Measurements from ENCODE around the gene TMEM248.
"Not testable (repeated sequence)": the region's sequence is repeated elsewhere in the genome, so short reads cannot be mapped to it uniquely, and the experiment has no call there.

The TMEM248 gene

DNA sequence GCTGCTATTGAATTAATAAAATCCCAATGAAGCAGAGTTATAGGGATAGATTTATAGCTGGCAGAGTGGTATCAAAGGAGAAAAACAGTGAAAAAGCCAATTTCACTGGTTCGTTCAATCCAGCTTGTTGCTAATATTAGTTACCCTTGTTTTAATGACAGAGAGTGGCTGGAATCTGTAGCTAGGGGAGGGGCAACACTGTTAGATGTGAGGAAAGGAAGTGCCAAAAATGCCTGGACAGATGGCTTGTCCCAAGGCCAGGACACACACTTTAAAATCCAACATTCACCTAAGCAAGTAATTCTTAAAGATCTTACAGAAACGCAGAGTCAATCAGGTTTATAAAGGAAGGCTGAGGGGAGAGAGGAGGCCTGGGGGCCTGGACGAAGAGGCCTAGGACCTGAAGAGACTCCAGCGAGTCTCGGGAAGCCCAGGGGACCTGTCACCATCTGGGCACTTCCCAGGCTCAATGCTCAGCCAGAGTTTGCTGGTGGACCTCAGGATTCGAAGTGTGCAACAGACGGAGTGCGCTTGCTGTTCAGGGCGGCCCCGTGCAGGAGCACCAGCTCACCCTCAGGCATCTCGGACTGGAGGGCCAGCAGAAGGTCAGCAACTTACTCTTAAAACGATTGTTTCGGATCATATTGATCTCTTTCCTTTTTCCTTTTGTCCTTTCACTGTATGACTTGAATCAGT lies 36.7 kb downstream of the TMEM248 start:
- H3K4me3 ChIP-seq (ENCODE audit: low read depth, low read length), result no peak overlapping the region
- DNase-seq (ENCODE audit: low read depth, low spot score), result no peak
- CTCF ChIA-PET, result no interaction called here
- TF ChIP-seq, protein P1, sequence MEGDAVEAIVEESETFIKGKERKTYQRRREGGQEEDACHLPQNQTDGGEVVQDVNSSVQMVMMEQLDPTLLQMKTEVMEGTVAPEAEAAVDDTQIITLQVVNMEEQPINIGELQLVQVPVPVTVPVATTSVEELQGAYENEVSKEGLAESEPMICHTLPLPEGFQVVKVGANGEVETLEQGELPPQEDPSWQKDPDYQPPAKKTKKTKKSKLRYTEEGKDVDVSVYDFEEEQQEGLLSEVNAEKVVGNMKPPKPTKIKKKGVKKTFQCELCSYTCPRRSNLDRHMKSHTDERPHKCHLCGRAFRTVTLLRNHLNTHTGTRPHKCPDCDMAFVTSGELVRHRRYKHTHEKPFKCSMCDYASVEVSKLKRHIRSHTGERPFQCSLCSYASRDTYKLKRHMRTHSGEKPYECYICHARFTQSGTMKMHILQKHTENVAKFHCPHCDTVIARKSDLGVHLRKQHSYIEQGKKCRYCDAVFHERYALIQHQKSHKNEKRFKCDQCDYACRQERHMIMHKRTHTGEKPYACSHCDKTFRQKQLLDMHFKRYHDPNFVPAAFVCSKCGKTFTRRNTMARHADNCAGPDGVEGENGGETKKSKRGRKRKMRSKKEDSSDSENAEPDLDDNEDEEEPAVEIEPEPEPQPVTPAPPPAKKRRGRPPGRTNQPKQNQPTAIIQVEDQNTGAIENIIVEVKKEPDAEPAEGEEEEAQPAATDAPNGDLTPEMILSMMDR (IDR thresholded peaks at IDR 0.05; ENCODE audit: insufficient read depth, low read length, missing control alignments), result no peak
- POLR2A ChIA-PET, result no interaction called here

DNA sequence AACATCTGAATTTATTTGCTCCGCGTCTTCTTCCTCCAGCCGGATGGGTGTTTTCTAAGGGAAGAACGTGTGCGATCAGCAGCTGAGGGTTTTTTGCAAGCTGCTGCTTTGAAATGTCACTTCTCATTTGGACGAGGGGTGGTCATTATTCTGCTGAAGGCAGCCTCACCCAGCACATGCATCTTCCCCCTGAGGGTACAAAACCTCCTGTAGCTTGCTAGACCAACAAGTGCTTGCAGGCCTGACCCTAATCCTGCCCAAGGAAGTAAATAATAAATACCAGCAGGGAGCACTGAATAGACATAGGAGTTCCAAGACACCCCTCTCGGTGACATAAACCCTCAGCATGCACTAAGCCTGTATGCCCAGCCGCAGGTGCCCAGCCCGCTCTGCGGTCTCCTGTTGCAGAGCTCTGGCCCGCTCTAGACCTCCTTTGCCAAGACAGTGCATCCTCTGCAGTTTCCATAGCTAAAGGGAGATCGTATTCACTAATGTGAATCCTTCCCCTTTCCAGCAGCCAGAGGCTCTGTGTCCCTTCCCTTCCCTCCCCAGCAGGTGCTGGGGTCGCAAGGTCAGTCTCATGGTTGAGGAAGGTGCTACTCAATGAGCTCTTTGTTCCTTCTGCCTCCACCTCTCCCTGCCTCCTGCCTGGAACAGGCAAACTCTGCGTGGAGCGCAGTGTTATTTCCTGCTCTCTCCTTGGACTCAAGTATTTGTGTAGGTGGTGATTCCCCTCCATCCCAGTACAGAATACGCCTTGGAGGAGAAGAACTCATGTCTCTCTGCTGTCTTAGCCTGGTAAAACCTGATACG lies 37.7 kb downstream of the TMEM248 start:
- CTCF ChIA-PET, result no interaction called here
- POLR2A ChIA-PET, result no interaction called here
- no peak for DNase-seq (ENCODE audit: low read depth, low spot score)
- no peak overlapping the region for H3K4me3 ChIP-seq (ENCODE audit: low read depth, low read length)
- TF ChIP-seq, protein P1 (IDR thresholded peaks at IDR 0.05; ENCODE audit: insufficient read depth, low read length, missing control alignments), result no peak

DNA sequence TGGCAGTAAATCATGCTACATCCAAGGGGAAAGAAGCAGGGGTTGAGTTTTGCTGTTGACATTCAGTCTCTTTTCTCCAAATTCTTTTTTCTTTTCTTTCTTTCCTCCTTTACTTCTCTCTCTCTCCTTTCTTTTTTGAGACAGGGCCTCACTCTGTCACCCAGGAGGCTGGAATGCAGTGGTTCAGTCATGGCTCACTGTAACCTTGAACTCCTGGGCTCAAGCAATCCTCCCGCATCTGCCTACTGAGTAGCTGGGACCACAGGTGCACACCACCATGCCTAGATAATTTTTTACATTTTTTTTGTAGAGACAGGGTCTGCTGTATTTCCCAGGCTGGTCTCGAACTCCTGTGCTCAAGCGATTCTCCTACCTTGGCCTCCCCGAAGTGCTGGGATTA lies 39.2 kb downstream of the TMEM248 start:
- ChIA-PET CTCF (no interaction called here), POLR2A (interaction anchor here (0.6 kb wide), 1 partner anchor 23 kb away, joined by 3 read pairs; no protein-coding TSS in a partner anchor)

DNA sequence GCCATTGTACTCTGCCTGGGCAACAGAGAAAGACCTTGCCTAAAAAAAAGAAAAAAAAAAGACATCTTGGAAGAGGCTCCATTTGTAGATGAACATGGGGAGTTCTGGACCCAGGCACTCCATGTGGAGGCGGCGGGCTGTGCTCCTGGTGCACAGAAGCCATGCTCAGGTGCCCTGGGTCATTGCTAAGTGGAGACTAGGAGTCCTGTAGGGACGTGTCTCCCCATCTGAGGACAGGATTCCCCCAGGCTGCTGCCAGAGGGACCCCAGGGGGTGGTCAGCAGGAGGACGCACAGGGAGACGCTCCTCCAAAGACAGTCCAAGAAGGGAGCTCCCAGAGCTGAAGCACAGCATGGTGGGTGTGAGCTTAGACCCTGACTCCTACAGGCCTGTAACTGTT lies 40.1 kb downstream of the TMEM248 start:
- no peak for DNase-seq (ENCODE audit: low read depth, low spot score)
- POLR2A ChIA-PET, result no interaction called here
- CTCF ChIA-PET, result interaction anchor here (1.3 kb wide), 1 partner anchor 34 kb away, joined by 3 read pairs; the partner anchor contains the start of gene SBDS
- no peak overlapping the region for H3K4me3 ChIP-seq (ENCODE audit: low read depth, low read length)
- TF ChIP-seq, protein P1 (IDR thresholded peaks at IDR 0.05; ENCODE audit: insufficient read depth, low read length, missing control alignments), result no peak

More for the DNA sequence above, 39.2 kb downstream of the TMEM248 start:
- no peak overlapping the region for H3K4me3 ChIP-seq (ENCODE audit: low read depth, low read length)
- TF ChIP-seq, protein P1 (IDR thresholded peaks at IDR 0.05; ENCODE audit: insufficient read depth, low read length, missing control alignments), result no peak
- no peak for DNase-seq (ENCODE audit: low read depth, low spot score)

DNA sequence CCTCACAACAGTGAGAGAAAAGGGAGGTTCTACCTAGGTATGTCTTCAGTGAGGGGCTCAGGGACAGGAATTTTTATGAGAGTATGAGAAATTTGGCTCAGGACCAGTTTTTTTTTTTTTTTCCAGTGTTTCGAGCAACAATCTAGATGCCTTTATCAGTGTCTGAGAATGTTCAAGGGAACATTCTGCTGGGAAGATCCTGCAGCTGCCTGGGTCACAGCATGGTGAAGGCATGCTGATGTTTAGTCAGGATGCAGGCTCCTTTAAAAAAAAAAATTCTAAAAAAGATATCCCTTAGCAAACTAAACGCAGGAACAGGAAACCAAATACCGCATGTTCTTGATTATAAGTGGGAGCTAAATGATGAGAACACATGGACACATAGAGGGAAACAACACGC lies 43.4 kb downstream of the TMEM248 start:
- no peak for DNase-seq (ENCODE audit: low read depth, low spot score)
- ChIA-PET POLR2A (no interaction called here), CTCF (no interaction called here)
- no peak overlapping the region for H3K4me3 ChIP-seq (ENCODE audit: low read depth, low read length)
- TF ChIP-seq, protein P1 (IDR thresholded peaks at IDR 0.05; ENCODE audit: insufficient read depth, low read length, missing control alignments), result no peak

DNA sequence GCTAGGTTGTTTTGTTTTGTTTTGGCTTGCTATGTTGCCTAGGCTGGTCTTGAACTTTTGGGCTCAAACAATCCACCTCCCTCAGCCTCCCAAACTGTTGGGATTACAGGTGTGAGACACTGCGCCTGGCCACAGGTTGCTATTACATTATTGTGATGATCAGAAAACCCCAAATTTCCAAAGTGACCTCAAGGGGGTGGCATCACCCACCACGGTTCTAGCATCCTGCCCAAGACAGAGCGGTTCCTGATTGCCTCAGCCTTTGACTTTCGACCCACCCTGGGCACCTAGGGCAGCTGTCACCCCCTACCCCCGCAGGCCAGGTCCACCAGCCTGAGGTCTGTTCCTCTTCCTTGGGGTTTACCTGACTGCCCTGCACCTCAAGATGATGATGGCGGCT lies 46.0 kb downstream of the TMEM248 start:
- TF ChIP-seq, protein P1 (IDR thresholded peaks at IDR 0.05; ENCODE audit: insufficient read depth, low read length, missing control alignments), result no peak
- no peak overlapping the region for H3K4me3 ChIP-seq (ENCODE audit: low read depth, low read length)
- ChIA-PET CTCF (no interaction called here), POLR2A (no interaction called here)
- no peak for DNase-seq (ENCODE audit: low read depth, low spot score)

DNA sequence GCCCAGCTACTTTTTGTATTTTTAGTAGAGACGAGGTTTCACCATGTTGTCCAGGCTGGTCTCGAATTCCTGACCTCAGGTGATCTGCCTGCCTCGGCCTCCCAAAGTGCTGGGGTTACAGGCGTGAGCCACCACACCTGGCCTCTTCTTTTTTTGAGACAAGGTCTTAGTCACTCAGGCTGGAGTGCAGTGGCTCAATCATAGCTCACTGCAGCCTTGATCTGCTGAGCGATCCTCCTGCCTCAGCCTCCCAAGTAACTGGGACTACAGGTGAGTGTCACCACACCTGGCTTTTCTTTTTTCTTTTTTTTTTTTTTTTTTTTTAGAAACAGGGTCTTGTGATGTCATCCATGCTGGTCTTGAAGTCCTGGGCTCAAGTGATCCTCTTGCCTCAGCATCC lies 48.0 kb downstream of the TMEM248 start:
- DNase-seq (ENCODE audit: low read depth, low spot score); H3K4me3 ChIP-seq (ENCODE audit: low read depth, low read length); POLR2A ChIA-PET; CTCF ChIA-PET: not testable (repeated sequence)
